Muscle of leg (tissue), 11 donors: ENCODE data around the gene SPATA3. TPM values are rescaled to one million over a fixed set of nuclear protein-coding genes. Genes with fewer than 3 reads are reported as not detected.

ENCODE experiments used
- DNase-seq: peaks from one replicate; pipeline ENCODE4 v3.0.0; 2013
- H3K27ac ChIP-seq: one replicate; pipeline ENCODE4 v1.5.1; 2013; ENCODE audit warnings: mild to moderate bottlenecking, low read length, control low read depth
- H3K27me3 ChIP-seq: one replicate; pipeline ENCODE4 v1.6.1; 2013; ENCODE audit warnings: low read length; ENCODE audit not compliant: control insufficient read depth, insufficient read depth
- H3K36me3 ChIP-seq: one replicate; pipeline ENCODE4 v1.6.1; 2013; ENCODE audit warnings: low read length; ENCODE audit not compliant: control insufficient read depth, insufficient read depth
- H3K4me1 ChIP-seq: one replicate; pipeline ENCODE4 v1.6.1; 2013; ENCODE audit warnings: low read length; ENCODE audit not compliant: control insufficient read depth, insufficient read depth
- H3K4me3 ChIP-seq: one replicate; pipeline ENCODE4 v1.5.1; 2013; ENCODE audit warnings: low read length, control low read depth
- H3K9me3 ChIP-seq: replicated peaks from 2 replicates; pipeline ENCODE4 v1.6.1; 2013; ENCODE audit warnings: low read depth, low read length; ENCODE audit not compliant: control insufficient read depth
- WGBS: methylation state at CpG from one replicate; pipeline ENCODE4 v1.1.5; 2013; ENCODE audit warnings: missing lambda C conversion rate; ENCODE audit not compliant: insufficient coverage; 5-methylcytosine and 5-hydroxymethylcytosine counted together
- polyA plus RNA-seq, 8 donors: library from polyadenylated mRNA; unstranded; fragments of 120-200 nt; gene quantifications; one replicate each; pipeline versions ENCODE4 v1.2.1 to v1.2.3, GENCODE V29; 2013; ENCODE audit warnings: inconsistent platforms in 1 of 8, low replicate concordance in 1 of 8; ENCODE audit not compliant: insufficient read length in 8 of 8, insufficient read depth in 1 of 8
- total RNA-seq: library from RNA; stranded (reverse); fragments of 120-200 nt; gene quantifications from one replicate; pipeline ENCODE4 v1.2.4, GENCODE V29; 2013

SPATA3 gene
- total and polyA plus RNA-seq, 9 donors: not detected

GRCh38 chr2:230982528-230982927, 13.4 kb upstream of the SPATA3 start:
- Histone ChIP-seq H3K9me3 (no peaks in the 10 kb centered on the region), H3K27me3 (peaks cover 11% of the 10 kb centered on the region), H3K4me3 (no peak overlapping the region), H3K27ac (no peak overlapping the region), H3K36me3 (no peaks in the 10 kb centered on the region), H3K4me1 (peaks cover 3% of the 10 kb centered on the region)
- no peak for DNase-seq
- 100% methylated on average over 2 of the region's 3 CpGs for WGBS

DNA sequence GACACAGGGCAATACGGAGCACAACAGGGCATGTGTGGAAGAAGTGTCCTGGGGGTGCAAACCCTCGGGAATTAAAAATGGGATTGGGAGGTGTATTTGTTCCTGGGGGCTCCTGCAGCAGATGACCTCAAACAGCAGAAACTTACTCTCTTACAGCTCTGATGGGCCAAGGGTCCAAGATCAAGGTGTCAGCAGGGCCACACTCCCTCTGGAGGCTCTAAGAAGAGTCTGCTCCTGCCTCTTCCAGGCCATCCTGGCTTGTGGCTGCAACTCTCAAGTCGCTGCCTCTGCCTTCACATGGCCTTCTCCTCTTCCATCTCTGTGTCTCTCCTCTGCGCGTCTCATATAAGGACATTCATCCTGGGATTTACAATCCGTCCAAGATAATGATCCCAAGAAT, 12.4 kb upstream of the SPATA3 start:
- H3K4me1 ChIP-seq: peaks cover 3% of the 10 kb centered on the region
- peaks cover 11% of the 10 kb centered on the region for H3K27me3 ChIP-seq
- WGBS: 87% methylated on average over 5 of the region's 6 CpGs
- H3K27ac ChIP-seq: no peak overlapping the region
- no peaks in the 10 kb centered on the region for H3K36me3 ChIP-seq
- no peak overlapping the region for H3K4me3 ChIP-seq
- DNase-seq: no peak
- H3K9me3 ChIP-seq: no peaks in the 10 kb centered on the region

DNA sequence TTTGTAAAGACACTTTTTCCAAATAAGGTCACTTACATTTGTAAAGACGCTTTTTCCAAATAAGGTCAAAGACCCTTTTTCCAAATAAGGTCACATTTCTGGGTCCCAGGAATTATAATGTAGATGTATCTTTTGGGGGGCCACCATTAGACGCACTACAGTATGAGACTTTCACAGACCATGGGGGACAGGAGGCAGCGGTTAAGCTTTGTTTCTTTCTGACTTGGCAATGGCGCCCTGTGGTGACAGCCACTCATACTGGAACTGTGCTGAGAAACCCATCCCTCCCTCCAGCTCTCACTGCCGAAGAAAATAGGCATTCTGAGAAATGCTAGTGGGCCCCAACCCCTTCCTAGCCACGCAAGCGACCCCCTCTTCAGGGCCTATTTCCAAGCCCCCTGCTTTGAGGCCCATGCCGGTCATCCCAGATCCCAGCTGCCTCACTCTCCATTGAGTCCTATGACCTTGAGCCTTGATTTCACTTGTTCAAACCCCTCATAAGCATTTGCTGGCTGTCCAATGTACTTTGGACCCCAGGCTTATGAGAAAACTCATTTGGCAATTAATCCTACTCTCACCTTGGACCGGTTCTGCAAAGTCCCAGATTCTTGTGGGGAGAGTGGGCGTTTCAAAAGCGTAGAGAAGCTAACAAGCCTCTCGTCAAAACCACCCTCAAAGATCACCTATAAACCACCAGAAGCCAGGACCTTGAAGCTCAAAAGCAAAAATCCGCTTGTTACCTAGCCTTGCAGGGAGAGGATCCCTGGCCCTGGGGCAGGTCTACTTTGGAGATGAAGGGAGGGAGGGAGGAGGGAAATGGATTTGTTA, 11.3 kb upstream of the SPATA3 start:
- WGBS: 88% methylated on average over 7 of the region's 13 CpGs

GRCh38 chr2:230985519-230986231, 10.2 kb upstream of the SPATA3 start:
- no peaks in the 10 kb centered on the region for H3K36me3 ChIP-seq
- 87% methylated on average over 8 of the region's 12 CpGs for WGBS
- peaks cover 23% of the 10 kb centered on the region for H3K27me3 ChIP-seq
- H3K27ac ChIP-seq: no peak overlapping the region
- no peak for DNase-seq
- H3K4me1 ChIP-seq: peaks cover 3% of the 10 kb centered on the region
- no peak overlapping the region for H3K4me3 ChIP-seq
- no peaks in the 10 kb centered on the region for H3K9me3 ChIP-seq

More for the DNA sequence above, 11.3 kb upstream of the SPATA3 start:
- no peaks in the 10 kb centered on the region for H3K9me3 ChIP-seq
- peaks cover 3% of the 10 kb centered on the region for H3K4me1 ChIP-seq
- no peak for DNase-seq
- H3K36me3 ChIP-seq: no peaks in the 10 kb centered on the region
- peaks cover 12% of the 10 kb centered on the region for H3K27me3 ChIP-seq
- no peak overlapping the region for H3K27ac ChIP-seq
- no peak overlapping the region for H3K4me3 ChIP-seq

- H3K4me1 ChIP-seq: peaks cover 3% of the 10 kb centered on the region
- H3K4me3 ChIP-seq: peak overlapping the region; percentile 24
- DNase-seq: no peak
- 56% methylated on average over 8 of the region's 15 CpGs for WGBS
- H3K27ac ChIP-seq: no peak overlapping the region
- peaks cover 32% of the 10 kb centered on the region for H3K27me3 ChIP-seq
- no peaks in the 10 kb centered on the region for H3K9me3 ChIP-seq
- no peaks in the 10 kb centered on the region for H3K36me3 ChIP-seq
Observed at GRCh38 chr2:230986520-230987136, 9.3 kb upstream of the SPATA3 start.

DNA sequence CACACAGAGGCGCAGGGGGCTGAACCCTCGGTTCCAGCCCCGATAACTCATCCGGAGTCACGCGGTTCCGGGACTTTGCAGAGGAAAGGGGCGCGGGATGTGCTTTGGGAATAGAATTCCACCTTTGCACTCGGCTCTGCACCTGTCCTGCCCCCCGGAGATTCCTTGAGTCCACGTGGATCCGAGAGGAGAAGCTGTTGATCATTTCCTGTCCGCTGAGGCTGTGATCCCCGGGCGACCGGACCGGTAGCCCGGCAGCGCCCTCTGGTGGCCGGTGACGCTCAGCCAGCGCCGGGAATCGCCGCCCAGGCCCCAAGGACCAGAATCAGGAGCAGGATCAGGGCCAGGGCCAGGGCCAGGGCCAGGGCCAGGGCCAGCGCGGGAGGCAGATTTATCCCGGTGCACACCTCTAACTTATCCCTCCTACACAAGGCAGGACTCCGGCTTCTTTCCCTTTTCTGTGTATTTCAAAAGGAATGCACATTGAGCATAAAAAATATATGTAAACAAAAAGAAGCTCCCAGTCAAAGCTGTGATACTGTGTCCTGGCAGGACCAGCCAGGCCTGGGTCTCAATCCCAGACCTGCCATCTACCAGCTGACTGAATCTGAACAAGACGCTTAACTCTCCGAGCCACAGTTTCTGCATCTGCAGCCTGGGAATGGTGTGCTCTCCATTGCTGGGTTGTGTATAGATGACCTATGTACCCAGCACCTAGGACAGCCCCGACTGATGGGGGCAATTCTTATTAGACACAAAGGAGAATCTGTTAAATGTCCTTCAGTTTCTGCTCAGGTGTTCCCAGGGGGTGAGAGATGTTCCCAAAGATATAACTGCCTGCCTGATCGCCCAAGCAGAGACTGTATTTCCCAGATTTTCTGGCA, 8.5 kb upstream of the SPATA3 start:
- 8% methylated on average over 24 of the region's 34 CpGs for WGBS
- Histone ChIP-seq H3K9me3 (no peaks in the 10 kb centered on the region), H3K36me3 (no peaks in the 10 kb centered on the region), H3K4me1 (peaks cover 3% of the 10 kb centered on the region), H3K27ac (no peak overlapping the region), H3K27me3 (peaks cover 38% of the 10 kb centered on the region), H3K4me3 (peak overlapping the region; percentile 24)
- DNase-seq: peak; percentile 75

DNA sequence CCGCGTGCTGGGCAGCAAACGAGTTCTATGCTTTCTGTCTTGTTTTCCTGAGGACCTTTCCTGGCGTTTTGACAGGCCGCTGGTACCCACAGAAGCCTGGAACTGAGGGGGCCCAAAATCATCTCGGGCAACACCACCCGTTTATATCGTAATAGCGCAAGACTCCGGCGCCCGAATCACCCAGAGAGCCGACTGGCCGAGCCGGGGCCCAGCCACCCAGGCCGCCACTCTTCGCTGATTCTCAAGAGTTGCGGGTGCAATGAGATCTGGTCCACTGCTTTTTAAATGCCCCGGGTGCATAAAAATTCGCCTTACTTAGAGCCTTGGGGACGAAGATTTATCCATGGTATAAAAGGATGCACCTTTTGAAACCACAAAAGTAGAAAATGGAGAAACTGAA, 6.2 kb upstream of the SPATA3 start:
- Histone ChIP-seq H3K4me1 (peaks cover 3% of the 10 kb centered on the region), H3K9me3 (no peaks in the 10 kb centered on the region), H3K27me3 (peaks cover 43% of the 10 kb centered on the region), H3K4me3 (no peak overlapping the region), H3K36me3 (no peaks in the 10 kb centered on the region), H3K27ac (no peak overlapping the region)
- 98% methylated on average over 18 of the region's 21 CpGs for WGBS
- no peak for DNase-seq

- peaks cover 43% of the 10 kb centered on the region for H3K27me3 ChIP-seq
Observed at GRCh38 chr2:230990131-230990898, 5.6 kb upstream of the SPATA3 start.

GRCh38 chr2:230990899-230991150, 5.1 kb upstream of the SPATA3 start:
- Histone ChIP-seq H3K9me3 (no peaks in the 10 kb centered on the region), H3K27me3 (peaks cover 43% of the 10 kb centered on the region), H3K36me3 (no peaks in the 10 kb centered on the region), H3K4me3 (no peak overlapping the region), H3K4me1 (peaks cover 3% of the 10 kb centered on the region), H3K27ac (no peak overlapping the region)
- no peak for DNase-seq
- WGBS: 36% methylated on average over 26 of the region's 27 CpGs

More at GRCh38 chr2:230990131-230990898, 5.6 kb upstream of the SPATA3 start:
- WGBS: 38% methylated on average over 66 of the region's 70 CpGs
- no peaks in the 10 kb centered on the region for H3K9me3 ChIP-seq
- peaks cover 3% of the 10 kb centered on the region for H3K4me1 ChIP-seq
- H3K36me3 ChIP-seq: no peaks in the 10 kb centered on the region
- DNase-seq: no peak
- no peak overlapping the region for H3K27ac ChIP-seq
- no peak overlapping the region for H3K4me3 ChIP-seq
